K562 (cell line): ENCODE data around the gene NUDT22. TPM values are rescaled to one million over a fixed set of nuclear protein-coding genes. Genes with fewer than 3 reads are reported as not detected.

Source experiments
- ATF1 ChIP-seq, 2 experiments: fragments of 450-650 bp in 1 of 2; IDR thresholded peaks; 2 replicates each; pipeline ENCODE4 v1.6.1; 2016; ENCODE audit warnings: missing compliant biosample characterization in 1 of 2, missing genetic modification characterization in 1 of 2
- ATF7 ChIP-seq: fragments of 450-650 bp; IDR thresholded peaks from 2 replicates; pipeline ENCODE4 v1.7.1; 2014; ENCODE audit warnings: mild to moderate bottlenecking, moderate library complexity
- CUX1 ChIP-seq: fragments of 200-800 bp; sonication (Bioruptor generic); IDR thresholded peaks from 2 replicates; pipeline ENCODE4 v1.6.1; 2016; ENCODE audit warnings: missing genetic modification characterization, missing compliant biosample characterization
- FOXO4 ChIP-seq: fragments of 450-650 bp; formaldehyde crosslinking; IDR thresholded peaks from 2 replicates; pipeline ENCODE4 v1.4.0; 2020; ENCODE audit warnings: mild to moderate bottlenecking, moderate library complexity
- GATAD2A ChIP-seq: fragments of 450-650 bp; IDR thresholded peaks from 2 replicates; pipeline ENCODE4 v1.6.1; 2017
- HDAC2 ChIP-seq: fragments of 450-650 bp; IDR thresholded peaks from 2 replicates; pipeline ENCODE4 v1.6.1; 2016; ENCODE audit warnings: mild to moderate bottlenecking
- HMBOX1 ChIP-seq: sonication (generic); IDR thresholded peaks from 2 replicates; pipeline ENCODE4 v1.6.1; 2016
- HSF4 ChIP-seq: fragments of 250-450 bp; sonication (Bioruptor Pico); IDR thresholded peaks from 2 replicates; pipeline ENCODE4 v2.1.2; 2022; ENCODE audit warnings: mild to moderate bottlenecking, moderate library complexity, borderline replicate concordance
- MAFK ChIP-seq: IDR thresholded peaks from 2 replicates; pipeline ENCODE4 v1.6.1; 2011; ENCODE audit warnings: low read length, improper control_type of control experiment
- MEF2A ChIP-seq: IDR thresholded peaks from 2 replicates; pipeline ENCODE4 v1.6.1; 2011; ENCODE audit warnings: low read depth, mild to moderate bottlenecking, low read length, moderate library complexity; ENCODE audit not compliant: control insufficient read depth
- MTA1 ChIP-seq: fragments of 450-650 bp; IDR thresholded peaks from 2 replicates; pipeline ENCODE4 v1.6.1; 2017; ENCODE audit warnings: borderline replicate concordance
- SMARCB1 ChIP-seq: IDR thresholded peaks from 2 replicates; pipeline ENCODE4 v1.6.1; 2011; ENCODE audit warnings: improper control_type of control experiment, low read depth; ENCODE audit not compliant: insufficient read length
- TFAP4 ChIP-seq: sonication (generic); formaldehyde crosslinking; IDR thresholded peaks from 2 replicates; pipeline ENCODE4 v1.8.0; 2022; ENCODE audit warnings: missing genetic modification reagents, mild to moderate bottlenecking, moderate library complexity, borderline replicate concordance
- TOE1 ChIP-seq, 2 experiments: fragments of 450-650 bp in 1 of 2; sonication (generic) in 1 of 2; formaldehyde crosslinking in 1 of 2; IDR thresholded peaks; 2 replicates each; pipeline versions ENCODE4 v1.7.1 to v1.8.0; 2016 to 2022; ENCODE audit warnings: borderline replicate concordance in 2 of 2, mild to moderate bottlenecking in 2 of 2, antibody characterized with exemption in 1 of 2, inconsistent platforms in 1 of 2, low read depth in 1 of 2, missing genetic modification reagents in 1 of 2, moderate library complexity in 1 of 2
- TRIM24 ChIP-seq, 2 experiments: fragments of 450-650 bp; IDR thresholded peaks; 2 replicates each; pipeline ENCODE4 v1.6.1; 2016
- ZNF133 ChIP-seq: fragments of 250-450 bp; sonication (Bioruptor Pico); IDR thresholded peaks from 2 replicates; pipeline ENCODE4 v1.4.0; 2020; ENCODE audit warnings: mild to moderate bottlenecking
- ZNF347 ChIP-seq: fragments of 450-650 bp; formaldehyde crosslinking; IDR thresholded peaks from 2 replicates; pipeline ENCODE4 v1.4.0; 2020; ENCODE audit warnings: low read depth, mild to moderate bottlenecking, moderate library complexity
- ZNF436 ChIP-seq: fragments of 250-450, 450-650 bp; sonication (Bioruptor Pico); formaldehyde crosslinking; IDR thresholded peaks from 2 replicates; pipeline ENCODE4 v1.7.0; 2020; ENCODE audit warnings: mild to moderate bottlenecking
- ZNF507 ChIP-seq: conservative IDR thresholded peaks from 2 replicates; pipeline ENCODE4 v1.6.1; 2017; ENCODE audit warnings: missing genetic modification characterization, missing compliant biosample characterization
- polyA plus RNA-seq, 8 experiments: library from polyadenylated mRNA; depleted of rRNA in 4 of 8; stranded (reverse) in 5 of 8; unstranded in 3 of 8; fragments of >200 nt; fragmentation: Nextera tagmentation in 2 of 8; fragmentation: Illumina TruSeq in 1 of 8; extraction: Ambion mirVana in 2 of 8; extraction: Trizol in 1 of 8; gene quantifications; 2 replicates each; pipeline versions ENCODE4 v1.2.1 to v1.2.3, GENCODE V29; 2011 to 2014; ENCODE audit warnings: inconsistent platforms in 1 of 8, missing spikeins in 1 of 8
- total RNA-seq, 7 experiments: library from RNA; depleted of rRNA in 6 of 7; stranded (reverse); fragments of >200 nt in 6 of 7; fragmentation: Illumina TruSeq in 2 of 7; extraction: Trizol in 2 of 7; gene quantifications; 2 replicates each; pipeline versions ENCODE4 v1.2.1 to v1.2.3, GENCODE V29; 2011 to 2021; ENCODE audit warnings: low replicate concordance in 1 of 7

NUDT22 gene
- total and polyA plus RNA-seq, 9 of the 15 experiments (the other 6 are each of a cell fraction or from before 2014, with no cell fraction given) = 6.3 to 92.6 (median 37.4) TPM

- TF ChIP-seq HMBOX1 (no peak), SMARCB1 (no peak), CUX1 (CRISPR knock-in tag) (no peak), MAFK (no peak), MTA1 (0 out of 2 replicates have a peak, but pooled peaks have one; percentile 30), ZNF133 (CRISPR knock-in tag) (no peak), ZNF436 (CRISPR knock-in tag) (no peak), HDAC2 (peak; percentile 89), GATAD2A (peak; percentile 76; the same call in 1 of the 2 replicates), TRIM24 (IDR thresholded peaks at IDR 0.05) (peak in 1 of 2 experiments; percentile 92; a peak in 2 of 4 replicates), TOE1 (IDR thresholded peaks at IDR 0.05; ENCODE audit: borderline replicate concordance) (peak; percentile 60; the same call in 1 of the 2 replicates), TOE1 (CRISPR knock-in tag; IDR thresholded peaks at IDR 0.05; ENCODE audit: borderline replicate concordance, low read depth) (no peak), ATF1 (CRISPR knock-in tag; IDR thresholded peaks at IDR 0.05) (no peak), ATF1 (tag; IDR thresholded peaks at IDR 0.05) (peak; percentile 35), ATF7 (peak; percentile 22; the same call in 1 of the 2 replicates), HSF4 (no peak), TFAP4 (CRISPR knock-in tag) (peak; percentile 65; the same call in 1 of the 2 replicates), ZNF347 (CRISPR knock-in tag) (no peak), ZNF507 (tag) (no peak), MEF2A (no peak), FOXO4 (CRISPR knock-in tag) (no peak)
These were observed 19.9 kb downstream of the NUDT22 start (continued) for GRCh38 chr11:64245797-64246620.
